Ascending aorta (tissue), 2 donors: Measurements from ENCODE around the gene SND1. TPM values are rescaled to one million over a fixed set of nuclear protein-coding genes. Genes with fewer than 3 reads are reported as not detected.

Experiments used
- DNase-seq, 2 donors: peaks; one replicate each; pipeline ENCODE4 v3.0.0-alpha.2; 2019; ENCODE audit warnings: low spot score in 2 of 2
- H3K27ac ChIP-seq, 2 donors: fragments of 200-600 bp; sonication (generic); one replicate each; pipeline ENCODE4 v1.5.1; 2016 to 2017; ENCODE audit warnings: mild to moderate bottlenecking in 1 of 2
- H3K27me3 ChIP-seq: fragments of 200-600 bp; sonication (generic); one replicate; pipeline ENCODE4 v1.5.1; 2017
- H3K36me3 ChIP-seq, 2 donors: fragments of 200-600 bp; sonication (generic); one replicate each; pipeline ENCODE4 v1.5.1; 2016
- H3K4me1 ChIP-seq, 2 donors: fragments of 200-600 bp; sonication (generic); one replicate each; pipeline ENCODE4 v1.5.1; 2016 to 2017; ENCODE audit warnings: mild to moderate bottlenecking in 1 of 2
- H3K4me3 ChIP-seq, 2 donors: fragments of 200-600 bp; sonication (generic); one replicate each; pipeline ENCODE4 v1.5.1; 2016 to 2017; ENCODE audit warnings: mild to moderate bottlenecking in 1 of 2
- H3K9me3 ChIP-seq, 2 donors: fragments of 200-600 bp; sonication (generic); one replicate each; pipeline ENCODE4 v1.5.1; 2016
- CTCF ChIP-seq, 3 experiments: fragments of 200-600 bp in 2 of 3; fragments of 450-650 bp in 1 of 3; sonication (generic) in 2 of 3; IDR thresholded peaks; one replicate each; pipeline ENCODE4 v1.5.1; 2016 to 2019; ENCODE audit warnings: antibody characterized with exemption in 3 of 3, mild to moderate bottlenecking in 1 of 3, moderate library complexity in 1 of 3
- intact Hi-C: fragments of 100-400 bp; cut with DNase I; formaldehyde crosslinking; loops from one replicate; pipeline ENCODE4 v1.15.1; 2023
- total RNA-seq: library from RNA; depleted of rRNA; stranded (reverse); fragments of >200 nt; gene quantifications from one replicate; pipeline ENCODE4 v1.1.0, GENCODE V29; 2016

The SND1 gene
- total RNA-seq, 1 donor from 2014 or later = 93.8 TPM

DNA sequence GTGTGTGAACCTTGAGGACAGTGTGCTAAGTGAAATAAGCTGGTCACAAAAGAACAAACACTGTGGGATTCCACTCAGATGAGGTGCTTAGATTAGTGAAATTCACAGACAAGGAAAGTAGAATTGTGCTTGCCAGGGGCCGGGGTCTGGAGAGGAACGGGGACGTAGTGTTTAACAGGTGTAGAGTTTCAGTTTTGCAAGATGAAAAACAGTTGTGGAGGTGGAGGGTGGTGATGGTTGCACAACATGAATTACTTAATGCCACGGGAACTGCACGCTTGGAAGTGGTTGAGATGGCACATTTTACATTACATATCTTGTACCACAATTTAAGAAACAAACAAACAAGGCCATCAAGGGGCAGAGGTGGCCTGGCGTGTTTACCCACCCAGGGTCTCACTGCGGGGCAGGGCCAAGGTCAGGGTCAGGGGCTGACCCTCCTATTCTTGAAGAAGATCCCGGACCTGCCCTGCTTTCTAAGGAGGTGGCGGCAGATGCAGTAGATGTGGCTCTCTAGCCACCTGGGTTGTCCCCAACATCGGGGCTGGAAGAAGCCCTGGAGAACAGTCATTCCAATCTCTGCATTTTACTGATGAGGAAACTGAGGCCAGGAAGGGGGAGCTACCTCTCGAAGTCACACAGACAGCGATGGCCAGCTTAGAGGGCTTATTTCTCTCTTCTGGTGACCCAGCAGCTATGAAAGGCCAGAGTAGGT is 470.7 kb downstream of the SND1 start:
- intact Hi-C loops = no loop called here

DNA sequence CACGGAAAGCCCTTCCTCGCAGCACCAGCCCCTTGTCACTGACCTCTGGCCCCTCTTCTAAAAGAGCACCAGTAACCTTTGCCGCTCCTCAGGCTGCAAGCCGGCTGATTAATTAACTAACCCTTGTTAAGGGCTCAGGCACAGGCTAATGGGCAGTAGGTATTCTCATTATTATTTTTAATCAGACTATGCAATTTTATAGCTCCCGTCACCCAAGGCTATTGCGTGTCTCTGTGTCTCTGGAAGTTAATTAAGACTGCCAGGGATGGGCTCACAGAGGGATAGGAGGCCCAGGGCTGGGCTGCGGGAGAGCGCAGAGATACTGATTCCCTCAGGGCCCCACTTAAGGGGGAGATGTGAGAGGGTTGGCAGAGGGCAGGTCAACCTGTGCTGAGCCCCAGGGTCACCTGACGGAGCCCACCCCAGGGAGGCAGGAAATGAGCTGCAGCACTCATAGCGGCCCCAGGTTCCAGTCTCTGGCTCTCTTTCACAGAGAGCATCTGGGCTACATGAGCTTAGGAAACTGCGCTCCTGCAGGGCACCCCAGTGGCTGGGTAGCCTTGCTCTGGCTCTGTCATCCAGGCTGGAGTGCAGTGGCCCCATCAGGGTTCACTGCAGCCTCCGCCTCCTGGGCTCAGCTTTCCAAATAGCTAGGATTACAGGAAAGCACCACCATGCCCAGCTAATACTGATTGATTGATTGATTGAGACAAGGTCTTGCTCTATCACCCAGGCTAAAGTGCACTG is 471.5 kb downstream of the SND1 start:
- H3K4me1 ChIP-seq = no peaks in the 10 kb centered on the region
- no peak for DNase-seq
- H3K9me3 ChIP-seq = no peaks in the 10 kb centered on the region
- no peak overlapping the region for H3K4me3 ChIP-seq
- intact Hi-C loops = no loop called here
- no peaks in the 10 kb centered on the region for H3K27me3 ChIP-seq
- H3K27ac ChIP-seq = no peak overlapping the region
- H3K36me3 ChIP-seq = no peaks in the 10 kb centered on the region
- no peak for TF ChIP-seq CTCF (IDR thresholded peaks at IDR 0.05)

More for the DNA sequence above, 470.7 kb downstream of the SND1 start:
- H3K27me3 ChIP-seq = no peaks in the 10 kb centered on the region
- H3K4me1 ChIP-seq = no peaks in the 10 kb centered on the region
- H3K36me3 ChIP-seq = no peaks in the 10 kb centered on the region
- no peak for DNase-seq
- TF ChIP-seq CTCF (IDR thresholded peaks at IDR 0.05) = no peak
- no peaks in the 10 kb centered on the region for H3K9me3 ChIP-seq
- H3K4me3 ChIP-seq = no peak overlapping the region
- no peak overlapping the region for H3K27ac ChIP-seq

- H3K4me1 ChIP-seq = no peaks in the 10 kb centered on the region
- intact Hi-C loops = no loop called here
- H3K27ac ChIP-seq = no peak overlapping the region
- no peaks in the 10 kb centered on the region for H3K27me3 ChIP-seq
- DNase-seq = no peak
- no peaks in the 10 kb centered on the region for H3K9me3 ChIP-seq
- TF ChIP-seq CTCF (IDR thresholded peaks at IDR 0.05) = no peak
- no peak overlapping the region for H3K4me3 ChIP-seq
- H3K36me3 ChIP-seq = no peaks in the 10 kb centered on the region
Observed at GRCh38 chr7:128124786-128125185, 472.8 kb downstream of the SND1 start.

DNA sequence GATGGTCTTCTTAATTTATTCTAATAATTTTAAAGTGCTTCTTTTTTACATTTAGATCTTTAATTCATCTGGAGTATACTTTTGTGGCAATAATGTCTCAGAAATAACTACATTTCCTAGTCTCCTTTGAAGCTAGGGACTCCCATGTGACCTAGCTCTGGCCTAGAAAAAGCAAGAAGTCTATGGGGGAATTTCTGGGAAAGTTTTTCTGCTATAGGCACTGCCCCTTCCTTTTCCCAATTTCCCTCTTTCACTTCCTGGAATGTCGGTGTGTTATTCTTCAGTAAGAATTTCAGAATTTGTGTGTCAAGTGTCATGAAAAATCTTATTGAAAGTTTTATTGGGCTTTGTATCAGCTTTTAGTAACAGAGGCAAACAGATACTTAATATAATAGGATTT is 473.8 kb downstream of the SND1 start:
- no peak for TF ChIP-seq CTCF (IDR thresholded peaks at IDR 0.05)
- intact Hi-C loops = no loop called here

GRCh38 chr7:128128401-128128800 is 476.4 kb downstream of the SND1 start:
- Histone ChIP-seq H3K27me3 (no peaks in the 10 kb centered on the region), H3K36me3 (no peaks in the 10 kb centered on the region), H3K4me3 (no peak overlapping the region), H3K27ac (no peak overlapping the region), H3K9me3 (no peaks in the 10 kb centered on the region), H3K4me1 (no peaks in the 10 kb centered on the region)
- no peak for DNase-seq
- intact Hi-C loops = no loop called here
- no peak for TF ChIP-seq CTCF (IDR thresholded peaks at IDR 0.05)

More for the DNA sequence above, 473.8 kb downstream of the SND1 start:
- Histone ChIP-seq H3K4me3 (no peak overlapping the region), H3K4me1 (no peaks in the 10 kb centered on the region), H3K27ac (no peak overlapping the region), H3K9me3 (no peaks in the 10 kb centered on the region), H3K36me3 (no peaks in the 10 kb centered on the region), H3K27me3 (no peaks in the 10 kb centered on the region)
- no peak for DNase-seq
